SU-DHL-6 (cell line): ENCODE data around the gene SSX1.
"Not testable (repeated sequence)": the region's sequence is repeated elsewhere in the genome, so short reads cannot be mapped to it uniquely, and the experiment has no call there.

Experiments used
- H2AFZ ChIP-seq: fragments of 200-600 bp; sonication (generic); 2 replicates; pipeline ENCODE4 v1.6.1; 2014; ENCODE audit warnings: low read depth, mild to moderate bottlenecking, moderate library complexity, mixed read lengths, antibody characterized with exemption, low read length; ENCODE audit not compliant: severe bottlenecking
- H3F3A ChIP-seq: fragments of 200-600 bp; shearing (Covaris generic); 2 replicates; pipeline ENCODE4 v1.6.0; 2016; ENCODE audit warnings: antibody characterized with exemption, mild to moderate bottlenecking; ENCODE audit not compliant: insufficient read depth
- H3K27ac ChIP-seq: fragments of 200-600 bp; sonication (generic); 2 replicates; pipeline ENCODE4 v1.5.1; 2016; ENCODE audit warnings: low read depth, mild to moderate bottlenecking, low read length, moderate library complexity, mixed read lengths
- H3K27me3 ChIP-seq: fragments of 200-600 bp; sonication (generic), shearing (Covaris generic); 2 replicates; pipeline ENCODE4 v1.6.0; 2014; ENCODE audit warnings: mild to moderate bottlenecking, low read length
- H3K36me3 ChIP-seq: fragments of 200-600 bp; sonication (generic); 2 replicates; pipeline ENCODE4 v1.6.1; 2014; ENCODE audit warnings: mild to moderate bottlenecking, low read length, mixed read lengths
- H3K4me2 ChIP-seq: fragments of 300-600, 200-600 bp; shearing (Covaris generic), sonication (generic); 2 replicates; pipeline ENCODE4 v1.6.0; 2014; ENCODE audit warnings: low read length, low read depth, mild to moderate bottlenecking; ENCODE audit not compliant: poor library complexity, severe bottlenecking
- H3K4me3 ChIP-seq: fragments of 200-600 bp; sonication (generic); 2 replicates; pipeline ENCODE4 v1.5.1; 2014; ENCODE audit warnings: antibody characterized with exemption, low read length, mild to moderate bottlenecking, mixed read lengths; ENCODE audit not compliant: insufficient read depth, poor library complexity, severe bottlenecking
- H3K79me2 ChIP-seq: fragments of 200-600 bp; sonication (generic); 2 replicates; pipeline ENCODE4 v1.6.1; 2014; ENCODE audit warnings: mild to moderate bottlenecking, low read length, moderate library complexity; ENCODE audit not compliant: insufficient read depth
- H3K9ac ChIP-seq: fragments of 200-600 bp; sonication (generic); 2 replicates; pipeline ENCODE4 v1.7.0; 2014; ENCODE audit warnings: mild to moderate bottlenecking, low read length
- H3K9me2 ChIP-seq: fragments of 200-600 bp; sonication (generic); replicated peaks from 2 replicates; pipeline ENCODE4 v1.6.1; 2014; ENCODE audit warnings: low read length; ENCODE audit not compliant: insufficient read depth
- H3K9me3 ChIP-seq: fragments of 200-600 bp; sonication (generic); 2 replicates; pipeline ENCODE4 v1.6.1; 2014; ENCODE audit warnings: low read length, mixed read lengths; ENCODE audit not compliant: insufficient read depth
- H4K20me1 ChIP-seq: fragments of 200-600 bp; sonication (generic); 2 replicates; pipeline ENCODE4 v1.6.1; 2014; ENCODE audit warnings: low read depth, mild to moderate bottlenecking, antibody characterized with exemption, low read length, moderate library complexity, mixed read lengths
- CTCF ChIP-seq: fragments of 200-600 bp; sonication (generic); IDR thresholded peaks from one replicate; pipeline ENCODE4 v1.5.1; 2017; ENCODE audit warnings: antibody characterized with exemption, mild to moderate bottlenecking, low read length, moderate library complexity; ENCODE audit not compliant: insufficient read depth, poor library complexity, severe bottlenecking
- EZH2phosphoT487 ChIP-seq: fragments of 200-600 bp; sonication (generic), shearing (Covaris generic); conservative IDR thresholded peaks from 2 replicates; pipeline ENCODE4 v1.6.1; 2018; ENCODE audit warnings: mild to moderate bottlenecking, antibody characterized with exemption, low read length, moderate library complexity, mixed read lengths

SSX1 gene

DNA sequence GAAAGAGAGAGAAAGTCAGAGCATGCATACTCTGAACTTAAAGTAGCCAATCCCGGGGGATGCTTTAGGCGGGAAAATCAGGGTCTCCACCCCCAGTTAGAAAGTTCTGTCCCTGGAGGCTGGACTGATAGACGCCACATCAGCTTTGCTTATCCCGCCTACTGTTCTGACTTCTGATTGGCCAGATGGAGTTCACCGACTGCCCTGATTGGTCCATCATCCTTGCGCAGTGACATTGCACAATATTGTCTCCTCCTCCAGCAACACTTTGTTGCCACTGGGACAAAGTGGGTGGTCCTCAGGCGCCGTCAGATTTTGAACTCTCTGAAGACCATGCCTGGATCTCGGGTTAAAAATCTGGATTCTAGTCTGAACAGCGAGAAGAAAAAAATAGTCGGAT lies 51.0 kb downstream of the SSX1 start:
- Histone ChIP-seq H3F3A (no peaks in the 10 kb centered on the region), H3K27ac (no peak overlapping the region), H3K4me2 (no peak overlapping the region), H3K9me2 (no peaks in the 10 kb centered on the region), H4K20me1 (no peaks in the 10 kb centered on the region), H2AFZ (no peak overlapping the region), H3K27me3 (no peaks in the 10 kb centered on the region), H3K9me3 (no peaks in the 10 kb centered on the region), H3K79me2 (no peaks in the 10 kb centered on the region), H3K9ac (no peak overlapping the region), H3K36me3 (no peaks in the 10 kb centered on the region), H3K4me3 (no peak overlapping the region)
- no peak for TF ChIP-seq EZH2phosphoT487
- no peak for TF ChIP-seq CTCF

- not testable (repeated sequence) for H3K4me3 ChIP-seq, H3K27ac ChIP-seq, H3K79me2 ChIP-seq, H3K9me2 ChIP-seq, H3F3A ChIP-seq, H3K27me3 ChIP-seq, H3K9ac ChIP-seq, H4K20me1 ChIP-seq, H2AFZ ChIP-seq, H3K36me3 ChIP-seq, H3K9me3 ChIP-seq, H3K4me2 ChIP-seq
Observed at GRCh38 chrX:48313996-48314395, 58.8 kb downstream of the SSX1 start.
